Measurements from ENCODE around the gene RNF41. TPM values are rescaled to one million over a fixed set of nuclear protein-coding genes. Genes with fewer than 3 reads are reported as not detected.

The RNF41 gene
- polyA plus RNA-seq, 1 experiment: 97.2 TPM

- Histone ChIP-seq H3K9me3 (ENCODE audit: control insufficient read depth, insufficient read depth, low read length) (no peaks in the 10 kb centered on the region), H3K27me3 (ENCODE audit: control insufficient read depth, insufficient read depth, low read length) (no peaks in the 10 kb centered on the region), H3K4me3 (ENCODE audit: low read depth, low read length) (no peak overlapping the region), H3K27ac (ENCODE audit: low read depth, low read length) (no peak overlapping the region)
- CTCF ChIA-PET: no interaction called here
- DNase-seq (ENCODE audit: low read depth, low spot score): no peak
- POLR2A ChIA-PET: no interaction called here
- TF ChIP-seq CTCF (IDR thresholded peaks at IDR 0.05; ENCODE audit: low read depth, low read length): no peak
Observed at GRCh38 chr12:56169229-56169759, 52.4 kb downstream of the RNF41 start.

DNA sequence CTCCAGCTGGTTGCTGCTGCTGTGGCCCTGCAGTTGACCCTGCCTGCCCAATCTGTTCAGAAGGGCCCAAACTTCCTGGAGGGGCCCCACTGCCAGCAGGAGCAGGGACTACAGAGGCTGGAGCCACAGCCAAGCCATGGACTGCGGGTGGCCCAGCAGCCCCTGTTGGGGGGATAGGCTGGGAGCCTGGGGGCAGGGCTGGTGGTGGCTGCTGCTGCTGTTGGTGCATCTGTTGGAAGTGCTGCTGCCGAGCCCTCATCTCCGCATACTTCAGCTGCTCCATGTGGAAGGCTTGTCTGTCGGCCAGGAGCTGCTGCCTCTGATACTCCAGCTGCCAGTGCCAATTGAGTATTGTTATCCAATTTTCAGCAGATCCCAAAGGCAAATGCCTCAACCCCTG lies 56.4 kb downstream of the RNF41 start:
- CTCF ChIA-PET: interaction anchor here (0.6 kb wide), 1 partner anchor 1618 kb away, joined by 3 read pairs; no protein-coding TSS in a partner anchor
- no peaks in the 10 kb centered on the region for H3K27me3 ChIP-seq (ENCODE audit: control insufficient read depth, insufficient read depth, low read length)
- POLR2A ChIA-PET: interaction anchor here (0.8 to 1.0 kb wide), 5 partner anchors 37 to 47 kb away, joined by 3 to 5 read pairs (median 4); partner anchors contain the start of genes ESYT1 and ZC3H10
- no peak for TF ChIP-seq CTCF (IDR thresholded peaks at IDR 0.05; ENCODE audit: low read depth, low read length)
- DNase-seq (ENCODE audit: low read depth, low spot score): no peak
- H3K9me3 ChIP-seq (ENCODE audit: control insufficient read depth, insufficient read depth, low read length): no peaks in the 10 kb centered on the region
- H3K27ac ChIP-seq (ENCODE audit: low read depth, low read length): no peak overlapping the region
- H3K4me3 ChIP-seq (ENCODE audit: low read depth, low read length): no peak overlapping the region

DNA sequence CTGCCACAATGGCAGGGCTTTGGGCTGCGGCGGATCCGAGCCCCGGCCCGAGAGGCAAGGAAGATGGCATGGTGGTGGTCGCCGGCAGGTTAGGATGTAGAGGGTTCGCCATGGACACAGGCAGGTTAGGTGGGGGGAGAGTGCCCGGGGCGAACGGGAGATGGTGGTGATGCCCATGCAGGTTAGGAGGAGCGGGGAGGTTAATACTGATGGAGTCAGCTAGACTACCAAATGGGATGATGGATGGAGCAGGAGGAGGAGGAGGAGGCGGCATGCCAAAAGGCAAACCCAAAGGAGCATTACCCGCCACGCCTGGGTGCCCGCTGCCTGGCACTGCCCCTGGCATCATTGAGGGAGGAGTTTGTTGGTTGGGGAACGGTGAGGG lies 57.4 kb downstream of the RNF41 start:
- Histone ChIP-seq H3K4me3 (ENCODE audit: low read depth, low read length) (no peak overlapping the region), H3K9me3 (ENCODE audit: control insufficient read depth, insufficient read depth, low read length) (no peaks in the 10 kb centered on the region), H3K27ac (ENCODE audit: low read depth, low read length) (no peak overlapping the region), H3K27me3 (ENCODE audit: control insufficient read depth, insufficient read depth, low read length) (no peaks in the 10 kb centered on the region)
- TF ChIP-seq CTCF (IDR thresholded peaks at IDR 0.05; ENCODE audit: low read depth, low read length): no peak
- ChIA-PET POLR2A (interaction anchor here (0.7 to 1.7 kb wide), 4 partner anchors 37 to 289 kb away, joined by 3 to 4 read pairs (median 3); partner anchors contain the start of gene ESYT1), CTCF (interaction anchor here (1.8 kb wide), 1 partner anchor 13 kb away, joined by 4 read pairs; no protein-coding TSS in a partner anchor)
- DNase-seq (ENCODE audit: low read depth, low spot score): no peak

GRCh38 chr12:56163533-56164344 lies 58.0 kb downstream of the RNF41 start:
- Histone ChIP-seq H3K27ac (ENCODE audit: low read depth, low read length) (peak overlapping the region; percentile 21), H3K4me3 (ENCODE audit: low read depth, low read length) (no peak overlapping the region), H3K27me3 (ENCODE audit: control insufficient read depth, insufficient read depth, low read length) (no peaks in the 10 kb centered on the region), H3K9me3 (ENCODE audit: control insufficient read depth, insufficient read depth, low read length) (no peaks in the 10 kb centered on the region)
- CTCF ChIA-PET: interaction anchor here (1.5 to 1.8 kb wide), 2 partner anchors 12 to 45 kb away, joined by 4 read pairs; partner anchors contain the start of gene ZC3H10
- TF ChIP-seq CTCF (IDR thresholded peaks at IDR 0.05; ENCODE audit: low read depth, low read length): no peak
- DNase-seq (ENCODE audit: low read depth, low spot score): no peak
- POLR2A ChIA-PET: interaction anchor here (0.5 to 2.5 kb wide), 8 partner anchors 15 to 289 kb away, joined by 3 to 18 read pairs (median 3); partner anchors contain the start of genes ESYT1, SMARCC2 and ZC3H10

All from AG04450 (cell line).